GM21515 (cell line): ENCODE results near the gene PPP4C.
"Not testable (repeated sequence)": the region's sequence is repeated elsewhere in the genome, so short reads cannot be mapped to it uniquely, and the experiment has no call there.

Source experiments
- ATAC-seq: cut with Tn5 transposase; IDR thresholded peaks from one replicate; pipeline ENCODE4 v1.9.1; 2021; ENCODE audit not compliant: unreplicated experiment

The PPP4C gene

DNA sequence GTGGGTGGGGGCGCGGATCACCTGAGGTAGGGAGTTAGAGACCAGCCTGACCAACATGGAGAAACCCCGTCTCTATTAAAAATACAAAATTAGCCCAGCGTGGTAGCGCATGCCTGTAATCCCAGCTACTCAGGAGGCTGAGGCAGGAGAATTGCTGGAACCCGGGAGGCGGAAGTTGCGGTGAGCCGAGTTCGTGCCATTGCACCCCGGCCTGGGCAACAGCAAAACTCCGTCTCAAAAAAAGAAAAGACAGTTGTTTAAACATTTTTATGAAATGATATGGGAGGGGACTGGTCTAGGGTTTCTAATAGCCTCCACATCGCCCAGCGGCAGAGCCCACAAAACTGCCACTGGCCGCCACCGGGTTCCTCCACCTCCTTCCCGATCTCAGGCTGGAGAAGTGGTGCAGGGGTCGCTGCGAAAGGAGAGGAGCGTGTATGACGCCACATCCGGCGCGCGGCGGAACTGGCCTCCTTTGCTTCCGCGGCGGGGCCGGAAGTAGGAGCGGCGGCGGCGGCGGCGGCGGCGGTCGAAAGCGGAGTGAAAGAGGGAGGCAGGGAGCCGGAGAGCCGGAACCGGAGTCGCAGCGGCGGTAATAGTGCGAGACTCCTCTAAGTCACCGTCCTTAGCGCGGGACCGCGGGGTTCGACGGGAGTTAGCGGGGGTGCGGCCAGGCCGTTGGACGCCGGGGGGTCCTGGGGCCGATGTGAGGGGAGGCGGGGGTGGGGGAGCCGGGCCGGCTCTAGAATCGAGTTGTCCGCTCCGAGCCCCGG is at the start of gene PPP4C:
Gene PPP4C, plus strand, starts transcription at position 492 of the 773 bp plus-strand sequence. CDS start 384 bp downstream, outside the sequence.
- ATAC-seq = peak; percentile 69

DNA sequence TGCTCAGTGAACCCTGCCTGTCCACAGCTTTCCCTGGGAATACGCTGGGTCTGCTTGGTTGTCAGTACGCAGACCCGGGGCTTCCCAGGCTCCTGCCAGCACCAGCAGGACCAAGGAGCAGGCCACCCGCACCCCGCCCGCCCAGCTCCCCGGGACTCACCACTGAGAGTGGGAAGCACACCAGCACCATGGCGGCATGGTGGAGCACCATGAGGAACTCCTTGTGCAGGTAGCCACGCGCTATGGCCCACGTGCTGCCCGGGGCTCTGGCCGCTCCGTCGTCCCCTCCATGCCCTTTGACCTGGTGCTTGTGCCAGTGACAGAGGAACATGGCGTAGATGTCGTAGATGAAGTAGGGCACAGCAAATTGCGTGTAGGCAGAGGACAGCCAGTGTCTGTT is 49.3 kb upstream of the PPP4C start:
- no peak for ATAC-seq

DNA sequence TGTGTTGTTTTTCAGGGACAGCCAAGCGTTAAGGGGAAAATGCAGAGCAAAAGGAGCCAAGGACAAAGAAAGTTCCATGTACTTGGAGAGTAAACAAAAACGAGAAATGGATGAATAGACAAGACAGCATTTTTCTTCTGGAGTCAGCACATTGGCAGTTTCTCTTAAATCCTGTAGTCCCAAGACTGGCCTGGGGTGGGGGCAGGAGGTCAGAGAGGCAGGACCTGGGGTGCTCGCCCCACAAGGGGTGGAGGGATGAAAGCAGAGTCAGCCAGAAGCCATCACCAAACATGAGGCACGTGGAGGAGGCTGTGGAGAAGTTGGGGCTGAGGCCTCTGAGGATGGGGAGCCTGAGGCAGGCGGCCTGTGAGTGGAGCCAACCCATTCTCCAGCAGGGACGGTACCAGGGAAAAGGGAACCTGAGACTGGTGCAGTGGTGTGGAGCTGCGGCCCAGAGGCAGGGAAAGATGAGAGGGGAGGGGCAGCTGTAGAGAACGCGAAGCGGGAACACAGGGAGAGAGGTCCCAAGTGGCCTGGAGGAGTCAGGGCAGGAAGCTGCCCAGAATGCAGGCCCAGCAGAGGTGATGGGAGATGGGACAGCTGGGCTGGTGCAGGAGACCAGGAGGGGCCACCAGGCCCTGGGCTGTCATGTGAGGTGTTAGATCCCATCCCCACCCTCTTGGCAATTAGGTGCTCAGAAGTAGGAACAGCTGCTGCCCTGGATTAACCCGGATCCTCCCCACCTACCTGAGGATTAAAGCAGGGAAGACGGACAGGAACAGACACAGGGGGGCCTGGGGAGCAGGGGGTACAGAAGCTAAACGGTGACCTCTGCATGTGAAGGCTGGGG is 48.0 kb upstream of the PPP4C start:
- no peak for ATAC-seq

DNA sequence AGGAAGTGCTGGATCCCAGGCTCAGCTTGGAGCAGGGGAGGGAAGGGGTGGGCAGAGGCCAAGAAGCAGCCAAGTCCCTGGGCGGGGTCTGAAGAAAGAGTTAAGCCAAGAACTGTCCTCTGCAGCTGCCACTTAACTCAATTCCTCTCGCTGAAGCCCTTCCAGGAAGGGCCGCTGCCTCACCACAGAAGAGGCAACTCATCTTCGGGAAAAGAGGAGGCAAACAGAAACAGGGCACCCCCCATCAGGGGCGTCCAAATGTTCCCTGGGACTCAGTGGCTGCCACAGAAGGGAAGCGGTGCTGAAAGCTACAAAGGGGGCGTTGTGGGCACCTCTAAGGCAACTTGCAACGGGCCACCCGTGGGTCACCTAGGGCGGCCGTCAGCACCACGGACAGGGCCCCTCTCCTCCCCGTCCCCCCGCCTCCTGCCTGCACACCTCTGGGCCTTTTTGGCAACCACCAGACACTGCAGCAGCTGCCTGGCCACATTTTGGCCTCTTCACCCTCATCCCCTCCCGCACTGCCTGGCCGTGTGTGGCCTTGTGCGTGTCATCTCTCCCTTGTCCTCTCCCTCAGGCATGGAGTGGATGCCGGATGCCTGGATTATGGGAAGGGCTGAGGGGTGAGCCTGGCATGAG is 47.2 kb upstream of the PPP4C start:
- ATAC-seq = no peak

DNA sequence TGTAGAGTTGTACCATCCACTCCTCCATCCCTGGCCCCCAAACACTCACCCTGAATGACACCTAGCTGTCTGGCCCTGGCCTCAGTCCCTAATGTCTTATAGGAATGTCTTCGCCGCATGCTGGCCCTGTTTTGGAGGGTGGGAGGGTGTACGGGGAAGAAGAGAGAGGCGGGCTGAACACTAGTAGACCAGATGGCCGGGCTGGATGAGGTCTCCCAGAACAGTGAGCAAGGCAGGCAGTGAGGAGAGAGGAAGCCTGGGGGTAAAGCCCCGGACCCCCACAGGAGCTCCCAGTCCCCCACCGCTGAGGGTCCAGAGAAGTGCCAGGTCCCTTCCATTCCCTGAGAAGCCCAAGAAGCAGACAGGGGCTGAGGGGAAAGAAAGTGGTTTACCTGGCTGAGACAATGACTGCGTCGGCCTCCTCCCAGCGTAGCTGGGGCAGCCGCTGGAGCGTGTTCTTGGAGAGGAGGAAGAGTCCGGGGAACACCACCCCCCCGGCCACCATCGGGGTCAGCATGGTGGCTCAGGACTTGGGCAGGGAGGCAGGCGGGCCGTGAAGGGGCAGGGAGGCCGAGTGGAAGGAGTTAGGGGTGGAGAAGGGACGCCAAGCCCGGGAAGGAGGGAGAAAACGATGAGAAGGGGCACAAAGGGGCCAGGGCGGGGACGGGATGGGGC is 45.6 kb upstream of the PPP4C start:
- ATAC-seq = no peak

DNA sequence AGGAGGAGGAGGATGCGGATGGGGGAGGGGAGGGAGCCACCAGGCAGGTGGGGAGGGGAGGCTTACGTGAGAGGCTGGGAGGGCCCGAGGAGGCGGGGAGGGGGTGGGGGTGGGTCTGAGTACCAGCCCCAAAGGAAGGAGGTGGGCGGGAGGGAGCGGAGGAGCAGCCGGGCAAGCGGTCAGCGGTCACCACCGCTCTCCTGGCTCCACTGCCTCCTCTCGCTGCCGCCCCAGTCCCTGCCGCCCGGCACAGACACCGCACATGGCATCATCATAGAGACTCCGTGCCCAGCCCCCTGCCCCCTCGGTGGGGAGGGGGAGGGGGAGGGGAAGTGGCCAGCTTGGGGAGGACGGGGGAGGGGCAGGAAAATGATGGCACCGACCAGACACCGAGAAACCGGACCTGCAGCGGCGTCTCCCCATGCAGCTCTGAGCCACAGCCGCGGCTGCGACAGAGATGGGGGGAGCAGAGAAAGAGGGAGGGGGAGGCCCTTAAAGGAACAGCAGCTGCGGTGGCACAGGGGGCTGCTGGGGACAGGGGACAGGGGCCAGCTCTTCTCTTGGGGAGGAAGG is 44.9 kb upstream of the PPP4C start, which contains the start of gene TLCD3B:
Gene TLCD3B, minus strand, starts transcription at position 431 of the 573 bp plus-strand sequence. CDS start 744 bp downstream, outside the sequence.
- ATAC-seq = no peak

DNA sequence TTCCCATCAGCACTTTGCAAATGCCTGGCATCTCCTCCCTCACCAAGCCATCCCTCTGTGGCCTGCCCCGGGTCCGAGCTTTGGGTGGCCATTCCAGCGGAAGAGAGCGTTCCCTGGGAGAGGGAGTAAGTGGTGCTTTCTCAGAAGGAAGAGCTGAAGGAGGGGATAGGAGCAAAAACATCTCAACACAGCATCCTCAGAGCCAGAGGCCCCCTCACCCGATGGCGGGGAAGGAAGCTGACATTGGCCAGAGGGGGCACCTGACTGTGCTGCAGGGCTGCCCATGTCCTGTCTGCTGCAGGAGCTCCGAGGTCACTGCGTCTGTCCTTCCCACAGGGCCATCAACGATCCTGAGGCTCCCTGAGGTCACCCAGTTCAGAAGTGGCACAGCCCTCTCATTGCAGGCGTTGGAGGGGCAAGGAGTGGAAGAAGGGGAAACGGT is 44.3 kb upstream of the PPP4C start:
- ATAC-seq = no peak

DNA sequence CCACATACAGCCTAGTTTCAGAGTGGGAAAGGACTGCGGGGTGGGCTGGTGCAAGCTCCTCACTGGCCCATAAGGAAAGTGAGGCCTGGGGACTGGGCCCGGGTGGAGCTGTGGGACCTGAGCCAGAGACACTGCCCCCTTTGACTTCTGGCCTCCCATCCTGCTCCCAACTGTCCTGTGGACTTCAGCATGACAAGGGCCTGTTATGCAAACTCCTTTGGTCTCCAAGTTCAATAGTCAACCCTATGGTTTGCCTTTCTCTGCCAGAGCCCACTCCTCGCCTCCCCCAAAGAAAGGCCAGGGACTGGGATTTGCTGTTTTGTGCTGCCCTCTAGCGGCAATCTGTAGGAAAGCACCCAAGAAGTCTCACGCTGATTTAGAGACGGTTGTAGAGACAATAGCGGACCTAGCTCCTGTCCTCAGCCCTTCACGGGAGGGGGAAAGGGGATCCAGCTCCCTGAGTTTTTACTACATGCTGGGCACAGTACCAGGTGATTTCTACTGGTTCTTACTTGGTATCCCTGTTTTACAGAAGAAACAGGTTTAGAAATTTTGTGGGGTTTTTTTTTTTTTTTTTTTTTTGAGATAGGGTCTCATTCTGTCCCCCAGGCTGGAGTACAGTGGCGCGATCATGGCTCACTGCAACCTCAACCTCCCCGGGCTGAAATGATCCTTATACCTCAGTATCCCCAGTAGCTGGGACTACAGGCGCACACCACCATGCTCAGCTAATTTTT is 43.5 kb upstream of the PPP4C start:
- no peak for ATAC-seq

DNA sequence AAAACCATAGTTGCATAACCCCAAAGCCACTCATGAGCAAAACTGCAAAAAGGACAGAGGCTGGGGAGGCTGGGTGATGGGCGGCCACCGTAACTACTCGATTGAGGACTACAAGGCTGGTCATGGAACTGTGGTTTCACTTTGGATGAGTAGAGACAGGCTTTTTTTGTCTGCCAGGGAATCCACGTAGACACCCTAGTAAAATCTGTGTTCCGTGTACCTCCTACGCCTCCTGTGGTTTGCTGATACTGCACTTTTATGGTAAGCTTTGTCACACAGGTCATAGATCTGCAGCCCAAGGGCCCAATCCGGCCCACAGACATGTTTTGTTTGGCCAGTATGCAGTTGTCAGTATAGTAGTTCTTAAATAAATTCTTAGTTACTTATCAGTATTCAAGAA is 42.5 kb upstream of the PPP4C start:
- ATAC-seq = no peak

DNA sequence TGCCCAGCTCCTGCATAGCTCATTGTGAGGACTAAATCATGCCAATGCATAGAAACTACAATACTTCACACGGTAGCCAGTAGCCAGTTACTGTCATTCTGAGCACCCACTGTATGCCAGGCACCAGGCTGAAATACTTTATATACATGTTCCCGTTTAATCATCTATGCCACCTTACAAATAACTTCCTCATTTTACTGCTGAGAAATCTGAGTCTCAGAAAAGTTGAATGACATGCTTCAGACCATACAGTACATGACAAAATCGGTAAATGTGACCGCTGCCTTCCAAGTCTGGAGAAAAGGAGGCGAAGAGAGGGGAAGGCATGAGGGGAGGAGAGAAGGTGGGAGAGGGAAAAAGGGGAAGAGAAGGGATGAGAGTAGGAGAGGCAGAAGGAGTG is 35.6 kb upstream of the PPP4C start:
- ATAC-seq = no peak

DNA sequence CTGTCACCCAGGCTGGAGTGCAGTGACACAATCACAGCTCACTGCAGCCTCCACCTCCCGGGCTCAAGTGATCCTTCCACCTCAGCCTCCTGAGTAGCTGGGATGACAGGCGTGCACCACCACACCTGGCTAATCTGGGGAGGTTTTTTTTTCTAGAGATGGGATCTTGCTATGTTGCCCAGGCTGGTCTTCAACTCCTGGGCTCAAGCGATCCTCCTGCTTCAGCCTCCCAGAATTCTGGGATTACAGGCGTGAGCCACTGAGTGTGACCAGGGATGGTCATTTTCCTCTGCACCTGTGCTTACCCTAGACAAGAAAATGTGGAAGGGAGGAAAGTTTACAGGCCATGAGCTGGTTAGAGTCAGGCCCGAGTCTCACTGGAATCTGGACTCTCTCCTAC is 35.1 kb upstream of the PPP4C start:
- ATAC-seq = not testable (repeated sequence)

DNA sequence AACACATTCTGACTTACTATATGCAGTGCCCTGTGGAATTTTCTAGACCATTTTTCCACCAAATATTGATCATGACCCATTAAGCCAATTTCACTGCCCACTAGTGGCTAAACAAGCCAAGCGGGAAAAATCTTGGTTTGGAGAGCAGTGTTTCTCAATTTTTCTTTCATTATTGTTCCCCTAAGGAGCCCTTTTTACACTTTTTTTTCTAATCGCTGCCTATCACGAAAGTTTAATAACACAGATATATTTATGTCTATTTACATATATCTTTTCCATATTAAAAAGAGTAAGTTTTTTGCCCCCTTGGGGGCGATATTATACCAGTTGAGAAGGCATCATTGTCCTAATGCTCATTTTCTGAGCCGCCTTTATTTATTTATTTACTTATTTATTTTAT is 34.0 kb upstream of the PPP4C start:
- ATAC-seq = no peak

DNA sequence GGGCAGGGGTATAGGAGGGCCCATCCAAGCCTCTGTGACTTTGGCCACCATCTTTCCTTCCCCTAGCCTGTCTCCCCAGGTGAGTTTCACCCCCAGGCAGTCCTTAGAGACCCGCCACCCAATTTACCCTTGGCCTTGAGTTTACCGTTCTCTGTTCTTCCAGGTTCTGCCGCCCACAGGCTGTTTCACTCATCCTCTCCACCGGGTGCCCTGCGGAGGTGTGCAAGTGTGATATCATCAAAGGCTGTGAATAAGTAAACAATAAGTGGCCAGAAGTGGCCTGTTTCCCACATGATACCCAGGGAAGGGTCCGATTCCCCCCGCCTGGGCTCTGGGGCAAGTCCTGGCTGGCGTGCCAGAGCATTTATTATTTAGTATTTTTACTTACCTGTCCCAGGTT is 29.6 kb upstream of the PPP4C start:
- no peak for ATAC-seq

DNA sequence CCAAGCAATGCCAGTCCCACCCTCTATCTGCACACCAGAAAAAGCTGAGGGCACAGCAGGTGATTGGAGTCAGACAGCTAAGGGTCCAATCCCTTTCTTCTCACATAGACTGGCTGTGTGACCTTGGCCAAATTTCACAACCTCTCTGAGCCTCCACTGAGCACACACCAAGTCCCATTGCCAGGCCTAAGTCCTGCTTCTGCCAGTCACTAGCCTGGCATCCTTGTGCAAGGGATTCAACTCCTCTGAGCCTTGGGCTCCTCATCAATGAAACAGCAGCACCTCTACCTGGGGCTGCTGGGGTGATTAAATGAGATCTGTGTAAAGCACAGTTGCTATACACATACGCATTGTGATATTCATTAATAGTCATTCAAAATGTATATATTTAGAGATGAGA is 29.2 kb upstream of the PPP4C start:
- no peak for ATAC-seq

DNA sequence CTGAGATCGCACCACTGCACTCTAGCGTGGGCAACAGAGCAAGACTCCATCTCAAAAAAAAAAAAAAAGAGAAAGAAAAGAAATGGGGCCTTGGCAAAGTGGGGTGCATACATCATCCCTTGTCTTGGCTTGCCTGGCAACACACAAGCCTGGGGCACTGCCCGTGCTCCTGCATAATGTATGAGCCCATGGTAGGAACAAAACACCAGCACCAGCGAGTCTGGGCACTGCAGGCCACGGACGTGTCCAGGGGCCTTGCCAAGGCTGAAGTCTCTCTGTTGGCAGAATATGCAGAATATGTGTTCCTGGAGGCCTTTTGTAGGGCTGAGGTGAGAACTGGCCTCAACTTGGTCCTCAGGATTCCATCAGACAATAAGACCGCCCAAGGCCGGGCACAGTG is 25.9 kb upstream of the PPP4C start:
- no peak for ATAC-seq

DNA sequence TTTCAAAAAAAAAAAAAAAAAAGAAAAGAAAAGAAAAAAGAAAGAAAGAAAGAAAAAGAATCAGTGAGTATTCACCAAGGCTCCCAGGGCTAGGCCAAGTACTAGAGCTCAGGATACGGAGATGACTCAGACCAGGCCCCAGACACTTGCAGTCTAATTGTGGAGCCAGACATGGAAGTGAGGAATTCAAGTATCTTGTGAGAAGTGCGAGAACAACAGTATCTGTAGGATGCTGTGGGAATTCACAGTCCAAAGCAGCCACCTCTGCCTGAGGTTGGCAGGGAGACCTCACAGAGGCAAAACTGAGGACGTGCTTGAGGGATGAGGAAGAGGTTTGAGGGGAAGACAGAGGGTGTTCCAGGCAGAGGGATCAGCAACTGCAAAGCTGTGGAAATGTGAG is 24.3 kb upstream of the PPP4C start:
- no peak for ATAC-seq

DNA sequence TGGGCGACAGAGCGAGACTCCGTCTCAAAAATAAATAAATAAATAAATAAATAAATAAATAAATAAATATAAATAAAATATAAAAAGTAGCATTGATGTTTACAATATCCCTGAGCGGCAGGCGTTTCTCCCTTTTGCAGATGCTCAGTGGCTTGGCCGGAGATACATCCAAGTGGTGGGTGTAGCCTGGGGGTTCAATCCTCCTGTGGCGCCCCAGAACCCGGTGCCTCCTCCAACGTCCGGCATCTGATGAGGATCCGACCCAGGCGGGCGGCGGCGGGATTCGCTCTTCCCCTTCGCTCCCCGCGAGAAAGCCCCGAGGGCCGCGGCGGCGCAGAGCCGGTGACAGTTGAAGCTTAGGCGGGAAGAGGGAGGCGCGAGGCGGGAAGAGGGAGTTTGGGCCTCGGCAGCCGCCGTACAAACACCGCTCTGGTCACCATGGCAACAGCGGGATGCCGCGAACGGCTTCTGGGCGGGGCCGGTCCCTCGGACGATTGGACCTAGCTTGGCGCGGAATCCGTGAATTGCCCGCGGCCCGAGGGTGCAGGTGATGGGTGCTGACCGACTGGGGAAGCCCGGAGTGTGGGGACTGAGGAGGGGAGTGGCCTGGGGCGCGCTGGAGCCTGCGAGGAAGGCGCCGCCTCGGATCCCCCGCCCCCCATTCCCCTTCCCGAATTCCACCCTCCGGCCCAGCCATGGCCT is 23.0 kb upstream of the PPP4C start:
- ATAC-seq = peak; percentile 52

DNA sequence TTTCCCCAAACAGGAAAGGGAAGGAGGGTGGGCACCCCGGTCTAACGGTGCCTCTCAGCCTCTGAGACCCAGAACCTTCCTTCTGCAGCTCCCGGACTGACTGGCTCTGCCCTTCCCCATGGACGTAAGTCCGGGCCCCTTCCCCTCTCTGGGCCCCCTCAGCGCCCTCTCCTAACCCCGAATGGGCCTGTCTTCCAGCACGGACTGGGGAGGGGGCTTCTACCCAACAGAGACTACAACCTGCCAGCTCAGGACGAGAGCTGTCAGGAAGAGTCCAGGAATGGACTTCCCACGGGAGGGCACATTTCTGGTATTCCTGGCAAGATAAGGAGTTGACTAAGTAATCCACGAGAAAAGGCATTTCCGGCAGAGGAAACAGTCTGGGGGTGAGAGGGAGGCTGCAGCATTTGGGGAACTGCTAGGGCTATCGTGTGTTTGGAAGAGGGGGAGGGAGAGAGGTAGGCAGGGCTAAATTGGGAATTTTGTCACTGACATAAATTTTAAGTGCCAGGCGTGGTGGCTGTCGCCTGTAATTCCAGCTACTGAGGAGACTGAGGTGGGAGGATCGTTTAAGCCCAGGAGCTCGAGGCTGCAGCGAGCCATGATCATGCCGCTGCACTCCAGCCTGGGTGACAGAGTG is 22.3 kb upstream of the PPP4C start:
- no peak for ATAC-seq

DNA sequence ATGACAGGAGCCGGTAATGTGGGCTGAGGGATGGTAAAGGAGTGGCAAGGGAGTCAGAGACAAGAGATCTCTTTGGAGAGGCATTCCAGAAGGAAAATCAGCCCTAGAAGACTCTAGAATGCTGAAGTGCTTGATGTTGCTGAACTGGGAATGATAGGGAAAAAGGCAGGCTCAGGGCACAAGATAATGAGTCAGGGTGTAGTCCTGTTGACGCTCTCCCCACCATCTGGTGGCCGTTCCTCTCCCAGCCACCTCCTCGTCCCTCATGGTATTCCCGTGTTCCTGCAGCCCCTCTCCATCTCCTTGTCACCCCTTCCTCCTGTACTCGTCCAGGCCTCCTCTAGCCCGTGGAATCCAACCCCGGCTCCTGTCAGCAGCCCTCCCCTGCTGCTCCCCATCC is 21.3 kb upstream of the PPP4C start:
- ATAC-seq = no peak
